ENCODE measurements around the gene IFI16. TPM values are rescaled to one million over a fixed set of nuclear protein-coding genes. Genes with fewer than 3 reads are reported as not detected.

The IFI16 gene
- total and polyA plus RNA-seq, 12 donors = 39.4 to 130 (median 95.3) TPM

- TF ChIP-seq, protein P1, sequence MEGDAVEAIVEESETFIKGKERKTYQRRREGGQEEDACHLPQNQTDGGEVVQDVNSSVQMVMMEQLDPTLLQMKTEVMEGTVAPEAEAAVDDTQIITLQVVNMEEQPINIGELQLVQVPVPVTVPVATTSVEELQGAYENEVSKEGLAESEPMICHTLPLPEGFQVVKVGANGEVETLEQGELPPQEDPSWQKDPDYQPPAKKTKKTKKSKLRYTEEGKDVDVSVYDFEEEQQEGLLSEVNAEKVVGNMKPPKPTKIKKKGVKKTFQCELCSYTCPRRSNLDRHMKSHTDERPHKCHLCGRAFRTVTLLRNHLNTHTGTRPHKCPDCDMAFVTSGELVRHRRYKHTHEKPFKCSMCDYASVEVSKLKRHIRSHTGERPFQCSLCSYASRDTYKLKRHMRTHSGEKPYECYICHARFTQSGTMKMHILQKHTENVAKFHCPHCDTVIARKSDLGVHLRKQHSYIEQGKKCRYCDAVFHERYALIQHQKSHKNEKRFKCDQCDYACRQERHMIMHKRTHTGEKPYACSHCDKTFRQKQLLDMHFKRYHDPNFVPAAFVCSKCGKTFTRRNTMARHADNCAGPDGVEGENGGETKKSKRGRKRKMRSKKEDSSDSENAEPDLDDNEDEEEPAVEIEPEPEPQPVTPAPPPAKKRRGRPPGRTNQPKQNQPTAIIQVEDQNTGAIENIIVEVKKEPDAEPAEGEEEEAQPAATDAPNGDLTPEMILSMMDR (IDR thresholded peaks at IDR 0.05) = peak; percentile 85 to 96 (median 94)
- no peak for TF ChIP-seq POLR2A (IDR thresholded peaks at IDR 0.05)
- Histone ChIP-seq H3K4me3 (peak overlapping the region in 2 of 4 donors; percentile 14 to 68), H3K9me3 (replicated peaks in 1 of 3) (no peaks in the 10 kb centered on the region), H3K27ac (peak overlapping the region in 4 of 5 donors; percentile 87 to 99 (median 92)), H3K4me1 (replicated peaks in 1 of 2) (peaks cover 5 to 29% of the 10 kb centered on the region in 2 donors), H3K27me3 (no peaks in the 10 kb centered on the region), H3K36me3 (replicated peaks in 1 of 2) (no peaks in the 10 kb centered on the region)
- 6 to 26% (median 16%) methylated on average over 13 of the region's 13 CpGs for whole genome bisulfite sequencing, 4 donors
- DNase-seq = peak; percentile 54 to 77 (median 65)
- intact Hi-C loops (cut with DNase I) = loop anchor here in 1 of 2 donors (5.0 to 10.0 kb wide), 3 partner anchors 74 to 794 kb away; no protein-coding TSS in a partner anchor
Observed at GRCh38 chr1:158998781-158999161, 10.9 kb upstream of the IFI16 start.

DNA sequence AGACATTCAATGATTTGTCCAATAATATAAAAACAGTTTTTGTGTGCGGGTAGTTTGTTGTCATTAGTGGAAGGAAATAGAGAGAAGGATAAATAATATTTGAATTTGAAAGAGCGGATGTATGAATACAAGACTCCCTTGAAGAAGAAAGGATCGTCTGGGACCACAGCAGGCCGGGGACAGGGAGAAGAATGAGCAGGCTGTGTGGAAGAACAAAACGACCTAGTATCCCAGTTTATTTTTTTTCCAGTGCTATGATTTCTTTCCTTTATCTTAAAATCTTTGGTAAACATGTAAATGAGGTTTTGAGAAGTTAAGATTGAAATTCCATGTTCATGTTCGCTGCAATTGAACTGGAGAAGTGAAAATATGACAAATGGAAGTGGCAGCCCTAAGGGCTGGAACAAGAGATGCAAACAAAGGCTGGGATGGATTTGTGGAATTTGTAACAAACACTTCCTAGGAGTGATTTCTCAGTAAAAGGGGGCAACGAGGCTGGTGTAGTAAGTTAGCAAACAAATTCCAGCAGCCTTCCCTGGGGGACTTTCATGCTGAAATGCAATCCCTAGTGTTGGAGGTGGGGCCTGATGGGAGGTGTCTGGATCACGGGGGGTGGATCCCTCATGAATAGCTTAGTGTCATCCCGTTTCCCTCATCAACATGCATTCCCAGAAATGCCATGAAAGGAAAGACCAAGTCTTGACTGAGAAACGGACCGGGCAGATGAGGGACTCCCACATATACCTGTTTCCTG, 10.2 kb upstream of the IFI16 start:
- TF ChIP-seq, protein P1 (IDR thresholded peaks at IDR 0.05) = no peak
- TF ChIP-seq POLR2A (IDR thresholded peaks at IDR 0.05) = peak; percentile 78 to 81
- Histone ChIP-seq H3K4me1 (replicated peaks in 1 of 2) (peaks cover 5 to 29% of the 10 kb centered on the region in 2 donors), H3K27me3 (no peaks in the 10 kb centered on the region), H3K27ac (peak overlapping the region; percentile 56 to 99 (median 92)), H3K36me3 (replicated peaks in 1 of 2) (no peaks in the 10 kb centered on the region), H3K9me3 (replicated peaks in 1 of 3) (no peaks in the 10 kb centered on the region), H3K4me3 (peak overlapping the region in 2 of 4 donors; percentile 18 to 68)
- peak; percentile 66 to 93 (median 90) for DNase-seq
- 10 to 20% (median 18%) methylated on average over 11 of the region's 11 CpGs for WGBS, 4 donors
- intact Hi-C loops (cut with DNase I) = loop anchor here in 1 of 2 donors (5.0 to 10.0 kb wide), 3 partner anchors 73 to 795 kb away; no protein-coding TSS in a partner anchor

DNA sequence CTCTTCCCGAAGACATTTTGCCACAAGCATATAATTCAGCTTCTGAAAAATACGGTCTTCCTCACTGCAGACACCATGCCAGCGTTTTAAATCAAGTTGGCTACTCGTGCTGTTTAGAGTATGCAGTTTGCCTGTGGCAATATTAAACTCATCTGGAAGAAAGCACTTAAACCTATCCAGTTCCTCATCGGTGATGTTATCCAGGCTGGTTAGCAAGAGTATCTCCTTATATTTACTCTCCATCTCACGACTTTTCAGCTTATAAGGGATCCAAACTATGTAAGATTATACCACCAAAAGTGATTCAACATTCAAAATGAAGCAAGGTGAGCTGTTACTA, 9.7 kb upstream of the IFI16 start:
- WGBS, 4 donors = 7 to 22% (median 14%) methylated on average over 6 of the region's 6 CpGs
- Histone ChIP-seq H3K4me3 (peak overlapping the region in 2 of 4 donors; percentile 18 to 68), H3K9me3 (replicated peaks in 1 of 3) (no peaks in the 10 kb centered on the region), H3K36me3 (replicated peaks in 1 of 2) (no peaks in the 10 kb centered on the region), H3K27ac (peak overlapping the region; percentile 56 to 99 (median 92)), H3K4me1 (replicated peaks in 1 of 2) (peaks cover 5 to 29% of the 10 kb centered on the region in 2 donors), H3K27me3 (no peaks in the 10 kb centered on the region)
- intact Hi-C loops (cut with DNase I) = no loop called here
- no peak for DNase-seq
- no peak for TF ChIP-seq POLR2A (IDR thresholded peaks at IDR 0.05)
- TF ChIP-seq, protein P1 (IDR thresholded peaks at IDR 0.05) = no peak

GRCh38 chr1:159000625-159001024, 9.1 kb upstream of the IFI16 start:
- Histone ChIP-seq H3K4me1 (replicated peaks in 1 of 2) (peaks cover 5 to 31% of the 10 kb centered on the region in 2 donors), H3K36me3 (replicated peaks in 1 of 2) (no peaks in the 10 kb centered on the region), H3K4me3 (peak overlapping the region in 2 of 4 donors; percentile 18 to 68), H3K9me3 (replicated peaks in 1 of 3) (no peaks in the 10 kb centered on the region), H3K27me3 (no peaks in the 10 kb centered on the region), H3K27ac (peak overlapping the region; percentile 56 to 99 (median 92))
- peak; percentile 84 to 96 (median 94) for DNase-seq
- 3 to 20% (median 6%) methylated on average over 1 of the region's 1 CpG for WGBS, 4 donors
- no peak for TF ChIP-seq POLR2A (IDR thresholded peaks at IDR 0.05)
- TF ChIP-seq, protein P1 (IDR thresholded peaks at IDR 0.05) = no peak
- intact Hi-C loops (cut with DNase I) = no loop called here

Data from adrenal gland (tissue), 12 donors.